Uterus (tissue), 4 donors: ENCODE data around the gene DBNDD1. TPM values are rescaled to one million over a fixed set of nuclear protein-coding genes. Genes with fewer than 3 reads are reported as not detected.

Experiments
- DNase-seq, 2 donors: peaks; one replicate each; pipeline ENCODE4 v3.0.0-alpha.2; 2019 to 2020
- H3K27ac ChIP-seq, 2 donors: fragments of 200-600 bp; sonication (generic); 1 replicate in 1 of 2; 2 replicates in 1 of 2; pipeline ENCODE4 v1.5.1; 2016 to 2018
- H3K27me3 ChIP-seq, 2 donors: fragments of 200-600 bp; sonication (generic); one replicate each; pipeline ENCODE4 v1.5.1; 2018 to 2019; ENCODE audit warnings: control low read depth in 1 of 2
- H3K36me3 ChIP-seq, 2 donors: fragments of 200-600 bp; sonication (generic); one replicate each; pipeline ENCODE4 v1.5.1; 2019; ENCODE audit warnings: control low read depth in 1 of 2
- H3K4me1 ChIP-seq, 2 donors: fragments of 200-600 bp; sonication (generic); one replicate each; pipeline ENCODE4 v1.5.1; 2018 to 2019; ENCODE audit warnings: control low read depth in 1 of 2
- H3K4me3 ChIP-seq, 2 donors: fragments of 200-600 bp; sonication (generic); 1 replicate in 1 of 2; 2 replicates in 1 of 2; pipeline ENCODE4 v1.5.1; 2018 to 2019; ENCODE audit warnings: mild to moderate bottlenecking in 1 of 2
- H3K9me3 ChIP-seq, 2 donors: fragments of 200-600 bp; sonication (generic); one replicate each; pipeline ENCODE4 v1.5.1; 2019; ENCODE audit warnings: control low read depth in 1 of 2
- CTCF ChIP-seq, 4 experiments: fragments of 200-600 bp in 2 of 4; fragments of 450-650 bp in 2 of 4; sonication (generic) in 2 of 4; IDR thresholded peaks; one replicate each; pipeline ENCODE4 v1.5.1; 2016 to 2019; ENCODE audit warnings: antibody characterized with exemption in 4 of 4, mild to moderate bottlenecking in 2 of 4, moderate library complexity in 1 of 4
- POLR2A ChIP-seq, 2 donors: fragments of 450-650 bp; IDR thresholded peaks; one replicate each; pipeline ENCODE4 v1.6.1; 2016; ENCODE audit warnings: antibody characterized with exemption in 2 of 2, mild to moderate bottlenecking in 1 of 2, moderate library complexity in 1 of 2
- intact Hi-C: fragments of 100-400 bp; cut with DNase I; formaldehyde crosslinking; loops from one replicate; pipeline ENCODE4 v1.15.1; 2023; ENCODE audit warnings: low total_unique reads
- total RNA-seq, 4 donors: library from RNA; depleted of rRNA in 3 of 4; stranded (reverse); fragments of >200 nt in 3 of 4; gene quantifications; one replicate each; pipeline versions ENCODE4 v1.1.0 to v1.2.4, GENCODE V29; 2014 to 2023
- donor health status: DM: yes; HTN: yes; CAD: no.

Gene DBNDD1
- total RNA-seq, 4 donors from 2014 or later: 1.0 to 4.2 TPM; not detected in 2

- Histone ChIP-seq H3K4me3 (no peak overlapping the region), H3K4me1 (no peaks in the 10 kb centered on the region), H3K9me3 (no peaks in the 10 kb centered on the region), H3K27ac (no peak overlapping the region), H3K36me3 (no peaks in the 10 kb centered on the region), H3K27me3 (no peaks in the 10 kb centered on the region)
- no peak for TF ChIP-seq CTCF (IDR thresholded peaks at IDR 0.05)
- no peak for TF ChIP-seq POLR2A (IDR thresholded peaks at IDR 0.05)
- DNase-seq: no peak
- intact Hi-C loops: no loop called here
These were observed 58.3 kb downstream of the DBNDD1 start for GRCh38 chr16:89960966-89961365.

GRCh38 chr16:89958596-89958995, 60.7 kb downstream of the DBNDD1 start:
- no peaks in the 10 kb centered on the region for H3K4me1 ChIP-seq
- intact Hi-C loops: no loop called here
- H3K36me3 ChIP-seq: no peaks in the 10 kb centered on the region
- no peak for TF ChIP-seq CTCF (IDR thresholded peaks at IDR 0.05)
- TF ChIP-seq POLR2A (IDR thresholded peaks at IDR 0.05): no peak
- DNase-seq: no peak
- H3K27ac ChIP-seq: no peak overlapping the region
- no peak overlapping the region for H3K4me3 ChIP-seq
- H3K27me3 ChIP-seq: no peaks in the 10 kb centered on the region
- H3K9me3 ChIP-seq: no peaks in the 10 kb centered on the region

GRCh38 chr16:89958068-89958467, 61.2 kb downstream of the DBNDD1 start:
- TF ChIP-seq CTCF (IDR thresholded peaks at IDR 0.05) (no peak), POLR2A (IDR thresholded peaks at IDR 0.05) (no peak)
- Histone ChIP-seq H3K36me3 (no peaks in the 10 kb centered on the region), H3K9me3 (no peaks in the 10 kb centered on the region), H3K27me3 (no peaks in the 10 kb centered on the region), H3K27ac (no peak overlapping the region), H3K4me3 (no peak overlapping the region), H3K4me1 (no peaks in the 10 kb centered on the region)
- intact Hi-C loops: no loop called here
- no peak for DNase-seq

GRCh38 chr16:89957216-89957785, 62.0 kb downstream of the DBNDD1 start:
- Histone ChIP-seq H3K27me3 (no peaks in the 10 kb centered on the region), H3K27ac (no peak overlapping the region), H3K36me3 (no peaks in the 10 kb centered on the region), H3K4me3 (no peak overlapping the region), H3K9me3 (no peaks in the 10 kb centered on the region), H3K4me1 (no peaks in the 10 kb centered on the region)
- no peak for DNase-seq
- TF ChIP-seq POLR2A (IDR thresholded peaks at IDR 0.05): no peak
- no peak for TF ChIP-seq CTCF (IDR thresholded peaks at IDR 0.05)
- intact Hi-C loops: no loop called here

GRCh38 chr16:89956505-89957215, 62.6 kb downstream of the DBNDD1 start:
- Histone ChIP-seq H3K27me3 (no peaks in the 10 kb centered on the region), H3K36me3 (no peaks in the 10 kb centered on the region), H3K4me1 (no peaks in the 10 kb centered on the region), H3K4me3 (no peak overlapping the region), H3K9me3 (no peaks in the 10 kb centered on the region), H3K27ac (no peak overlapping the region)
- intact Hi-C loops: no loop called here
- TF ChIP-seq POLR2A (IDR thresholded peaks at IDR 0.05): no peak
- DNase-seq: no peak
